Breast epithelium (tissue), 3 donors: ENCODE data around the gene XPC.

Experiments
- POLR2A ChIP-seq: fragments of 450-650 bp; IDR thresholded peaks from one replicate; pipeline ENCODE4 v1.6.1; 2016; ENCODE audit warnings: antibody characterized with exemption, mild to moderate bottlenecking, moderate library complexity
- POLR2AphosphoS5 ChIP-seq, 3 donors: sonication (generic); formaldehyde crosslinking; IDR thresholded peaks; one replicate each; pipeline ENCODE4 v1.6.1; 2017; ENCODE audit warnings: antibody characterized with exemption in 3 of 3
- TF ChIP-seq, protein P1 (sequence below), 3 donors: fragments of 450-650 bp; IDR thresholded peaks; one replicate each; pipeline ENCODE4 v1.5.1; 2016 to 2017; ENCODE audit warnings: antibody characterized with exemption in 3 of 3, mild to moderate bottlenecking in 3 of 3, moderate library complexity in 3 of 3

DNA sequence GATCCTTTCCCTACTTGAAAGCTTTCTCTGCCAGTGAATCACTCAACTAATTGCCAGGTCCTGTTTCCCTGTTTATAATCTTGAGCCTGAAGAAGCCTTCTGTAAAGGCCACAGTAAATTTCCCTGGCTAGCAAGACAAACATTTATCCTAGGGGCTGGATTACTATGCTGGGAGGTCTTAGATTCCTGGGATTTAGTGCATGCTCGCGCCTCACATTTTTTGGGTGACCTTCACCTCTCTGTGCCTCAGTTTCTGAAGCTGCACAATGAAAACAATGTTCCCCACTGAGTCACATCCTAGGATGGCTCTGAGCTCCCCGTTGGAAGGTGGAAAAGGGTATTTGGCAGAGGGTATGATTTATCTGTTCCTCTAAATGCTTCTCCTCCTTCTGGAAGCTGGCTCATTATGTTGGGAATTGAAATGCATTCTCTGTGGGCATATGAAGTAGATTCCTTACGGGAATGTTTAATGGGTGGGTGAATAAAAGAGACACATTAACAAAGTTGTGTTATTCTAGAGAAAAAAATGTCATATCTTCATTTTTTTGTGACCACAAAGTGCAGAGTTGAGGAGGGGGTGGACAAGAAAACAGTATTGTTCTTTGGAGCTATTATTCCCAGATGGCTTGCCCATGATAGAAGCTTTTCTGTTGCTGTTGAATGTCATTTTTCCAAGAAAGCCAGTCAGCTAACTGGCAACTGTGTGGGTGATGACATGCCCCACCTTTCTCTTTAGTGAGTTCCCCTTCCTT, 32.6 kb upstream of the XPC start:
- TF ChIP-seq, protein P1, sequence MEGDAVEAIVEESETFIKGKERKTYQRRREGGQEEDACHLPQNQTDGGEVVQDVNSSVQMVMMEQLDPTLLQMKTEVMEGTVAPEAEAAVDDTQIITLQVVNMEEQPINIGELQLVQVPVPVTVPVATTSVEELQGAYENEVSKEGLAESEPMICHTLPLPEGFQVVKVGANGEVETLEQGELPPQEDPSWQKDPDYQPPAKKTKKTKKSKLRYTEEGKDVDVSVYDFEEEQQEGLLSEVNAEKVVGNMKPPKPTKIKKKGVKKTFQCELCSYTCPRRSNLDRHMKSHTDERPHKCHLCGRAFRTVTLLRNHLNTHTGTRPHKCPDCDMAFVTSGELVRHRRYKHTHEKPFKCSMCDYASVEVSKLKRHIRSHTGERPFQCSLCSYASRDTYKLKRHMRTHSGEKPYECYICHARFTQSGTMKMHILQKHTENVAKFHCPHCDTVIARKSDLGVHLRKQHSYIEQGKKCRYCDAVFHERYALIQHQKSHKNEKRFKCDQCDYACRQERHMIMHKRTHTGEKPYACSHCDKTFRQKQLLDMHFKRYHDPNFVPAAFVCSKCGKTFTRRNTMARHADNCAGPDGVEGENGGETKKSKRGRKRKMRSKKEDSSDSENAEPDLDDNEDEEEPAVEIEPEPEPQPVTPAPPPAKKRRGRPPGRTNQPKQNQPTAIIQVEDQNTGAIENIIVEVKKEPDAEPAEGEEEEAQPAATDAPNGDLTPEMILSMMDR (IDR thresholded peaks at IDR 0.05), result no peak
- no peak for TF ChIP-seq POLR2A
- no peak for TF ChIP-seq POLR2AphosphoS5 (IDR thresholded peaks at IDR 0.05)
